C4-2B (cell line): Measurements from ENCODE around the gene KDM4F.

Experiments used
- H3K27ac ChIP-seq: fragments of 450-650 bp; 2 replicates; pipeline ENCODE4 v1.5.1; 2017
- CTCF ChIP-seq: fragments of 450-650 bp; conservative IDR thresholded peaks from 2 replicates; pipeline ENCODE4 v1.5.1; 2017; ENCODE audit warnings: mild to moderate bottlenecking
- ZFX ChIP-seq: fragments of 450-650 bp; IDR thresholded peaks from 2 replicates; pipeline ENCODE4 v1.6.1; 2017

Gene KDM4F

GRCh38 chr11:95050595-95051202 is 1.5 kb downstream of the KDM4F start:
- TF ChIP-seq ZFX (no peak), CTCF (no peak)
- no peak overlapping the region for H3K27ac ChIP-seq

GRCh38 chr11:95054356-95054755 is 5.1 kb downstream of the KDM4F start:
- TF ChIP-seq ZFX: no peak
- no peak for TF ChIP-seq CTCF
- no peak overlapping the region for H3K27ac ChIP-seq

GRCh38 chr11:95055283-95055897 is 6.2 kb downstream of the KDM4F start:
- TF ChIP-seq ZFX: no peak
- TF ChIP-seq CTCF: no peak
- no peak overlapping the region for H3K27ac ChIP-seq

DNA sequence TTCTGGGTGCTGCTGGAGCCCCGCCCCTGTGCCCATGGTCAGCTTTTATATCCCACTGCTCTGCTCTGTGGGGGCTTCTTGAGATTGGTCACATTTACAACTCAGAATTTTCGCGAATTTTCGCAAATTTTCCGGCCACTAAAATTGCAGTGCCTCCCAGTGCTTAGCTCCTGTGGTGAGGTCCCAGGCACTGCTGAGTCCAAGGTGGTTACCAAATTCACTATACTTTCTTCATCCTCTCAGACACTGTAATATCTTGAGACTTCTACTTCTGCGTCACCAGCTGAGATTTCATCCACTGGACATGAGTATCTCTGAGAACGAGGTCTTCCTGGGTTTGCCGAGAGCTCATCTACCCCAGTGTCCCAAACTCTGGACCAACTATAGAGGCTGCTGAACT is 8.7 kb downstream of the KDM4F start:
- no peak overlapping the region for H3K27ac ChIP-seq
- no peak for TF ChIP-seq CTCF
- no peak for TF ChIP-seq ZFX

DNA sequence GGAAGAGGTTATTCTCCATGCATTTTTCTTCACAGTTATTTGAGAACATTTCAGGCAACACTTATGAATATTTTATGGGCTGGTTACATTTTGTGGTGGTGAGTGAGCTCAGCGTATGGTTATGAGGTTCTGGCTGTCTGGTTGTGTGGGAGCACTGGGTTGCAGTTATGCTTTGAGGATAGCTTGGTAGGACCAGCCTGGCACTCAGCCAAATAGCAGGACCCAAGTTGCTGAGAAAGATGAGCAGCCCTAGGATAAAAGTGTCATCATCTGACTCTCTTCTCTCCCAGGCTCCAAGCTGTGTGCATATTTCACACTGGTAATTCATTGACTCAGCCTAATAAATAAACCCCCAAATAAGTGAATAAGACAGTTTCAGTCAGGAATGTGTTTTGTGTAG is 9.4 kb downstream of the KDM4F start:
- no peak for TF ChIP-seq ZFX
- no peak for TF ChIP-seq CTCF
- H3K27ac ChIP-seq: no peak overlapping the region

- no peak overlapping the region for H3K27ac ChIP-seq
- no peak for TF ChIP-seq CTCF
Measured at GRCh38 chr11:95059046-95059445, 9.8 kb downstream of the KDM4F start.

DNA sequence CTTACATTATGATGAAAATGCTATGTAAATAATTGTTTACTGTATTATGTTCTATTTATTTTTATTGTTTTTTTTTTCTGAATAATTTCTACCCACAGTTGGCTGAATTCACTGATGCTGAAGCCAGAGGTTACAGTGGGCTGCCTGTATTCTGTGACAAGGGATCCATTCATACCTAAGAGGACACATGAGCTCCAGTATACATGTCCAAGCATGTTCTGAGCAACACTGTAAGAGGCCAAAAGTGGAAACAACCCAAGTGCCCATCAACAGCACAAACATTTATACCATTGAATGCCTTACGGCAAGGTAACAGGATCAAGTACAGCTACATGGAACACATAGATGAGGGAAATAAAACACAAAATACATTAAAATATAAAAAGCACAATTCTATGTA is 16.1 kb downstream of the KDM4F start:
- H3K27ac ChIP-seq: no peak overlapping the region
- TF ChIP-seq ZFX (no peak), CTCF (no peak)
